ENCODE measurements around the gene ESR1. TPM values are rescaled to one million over a fixed set of nuclear protein-coding genes. Genes with fewer than 3 reads are reported as not detected.

The ESR1 gene
- total and polyA plus RNA-seq, 2 experiments from 2014 or later = 1.6 to 5.1 TPM

DNA sequence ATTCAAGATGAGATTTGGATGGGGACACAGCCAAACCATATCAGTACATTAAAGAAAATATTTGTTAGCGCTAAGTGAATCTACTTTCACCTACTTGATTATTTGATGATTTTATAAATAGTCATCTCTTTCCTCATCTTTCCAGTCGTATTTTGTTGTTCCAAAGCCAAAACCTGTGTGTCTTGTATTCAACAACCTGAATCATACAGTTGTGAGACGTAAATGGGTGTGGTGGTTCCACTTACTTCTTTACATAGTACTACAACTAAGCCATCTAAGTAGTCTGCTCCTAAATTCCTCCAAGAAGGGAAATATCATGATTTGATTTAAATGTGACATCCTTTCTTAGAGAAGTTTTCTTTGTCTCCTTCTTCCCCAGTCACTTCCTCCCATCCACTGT lies 132.8 kb downstream of the ESR1 start:
- no peaks in the 10 kb centered on the region for H3K27me3 ChIP-seq
- no peak overlapping the region for H3K27ac ChIP-seq
- no peaks in the 10 kb centered on the region for H3K9me3 ChIP-seq (ENCODE audit: low read depth)
- no peak for TF ChIP-seq CTCF (IDR thresholded peaks at IDR 0.05; ENCODE audit: low read depth, low read length)
- DNase-seq (ENCODE audit: low read depth in 1 of 2, low spot score in 1 of 2) = no peak
- H3K4me1 ChIP-seq (ENCODE audit: low read depth) = no peaks in the 10 kb centered on the region
- no peaks in the 10 kb centered on the region for H3K36me3 ChIP-seq
- no peak overlapping the region for H3K4me3 ChIP-seq

- H3K36me3 ChIP-seq = no peaks in the 10 kb centered on the region
- no peak for DNase-seq (ENCODE audit: low read depth in 1 of 2, low spot score in 1 of 2)
- no peak for TF ChIP-seq CTCF (IDR thresholded peaks at IDR 0.05; ENCODE audit: low read depth, low read length)
Observed at GRCh38 chr6:151948002-151948743, 140.7 kb downstream of the ESR1 start.

DNA sequence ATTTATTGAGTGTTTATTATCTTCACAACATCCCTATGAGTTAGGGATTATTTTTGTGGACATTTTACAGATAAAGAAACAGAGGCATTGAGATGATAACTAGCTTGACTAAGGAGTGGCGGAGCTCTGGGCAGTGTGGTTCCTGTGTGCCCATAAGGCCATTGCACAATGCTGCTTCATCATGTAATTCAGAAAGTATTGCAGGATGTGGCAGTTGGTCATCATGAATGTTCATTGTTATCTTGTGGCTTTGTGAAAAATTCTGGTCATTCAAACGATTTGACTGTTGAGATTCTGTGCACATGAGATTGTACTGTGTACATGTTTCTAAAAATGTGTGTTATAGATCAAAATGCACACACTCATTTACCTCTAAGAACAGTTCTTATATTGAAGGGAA lies 150.8 kb downstream of the ESR1 start:
- Histone ChIP-seq H3K4me1 (ENCODE audit: low read depth) (no peaks in the 10 kb centered on the region), H3K4me3 (no peak overlapping the region), H3K27me3 (no peaks in the 10 kb centered on the region), H3K36me3 (no peaks in the 10 kb centered on the region), H3K27ac (no peak overlapping the region), H3K9me3 (ENCODE audit: low read depth) (no peaks in the 10 kb centered on the region)
- TF ChIP-seq CTCF (IDR thresholded peaks at IDR 0.05; ENCODE audit: low read depth, low read length) = no peak
- peak in 1 of 2 donors; percentile 82 for DNase-seq (ENCODE audit: low read depth in 1 of 2, low spot score in 1 of 2)

More at GRCh38 chr6:151948002-151948743, 140.7 kb downstream of the ESR1 start:
- no peaks in the 10 kb centered on the region for H3K9me3 ChIP-seq (ENCODE audit: low read depth)
- H3K27me3 ChIP-seq = no peaks in the 10 kb centered on the region
- no peak overlapping the region for H3K4me3 ChIP-seq
- no peaks in the 10 kb centered on the region for H3K4me1 ChIP-seq (ENCODE audit: low read depth)
- H3K27ac ChIP-seq = no peak overlapping the region

DNA sequence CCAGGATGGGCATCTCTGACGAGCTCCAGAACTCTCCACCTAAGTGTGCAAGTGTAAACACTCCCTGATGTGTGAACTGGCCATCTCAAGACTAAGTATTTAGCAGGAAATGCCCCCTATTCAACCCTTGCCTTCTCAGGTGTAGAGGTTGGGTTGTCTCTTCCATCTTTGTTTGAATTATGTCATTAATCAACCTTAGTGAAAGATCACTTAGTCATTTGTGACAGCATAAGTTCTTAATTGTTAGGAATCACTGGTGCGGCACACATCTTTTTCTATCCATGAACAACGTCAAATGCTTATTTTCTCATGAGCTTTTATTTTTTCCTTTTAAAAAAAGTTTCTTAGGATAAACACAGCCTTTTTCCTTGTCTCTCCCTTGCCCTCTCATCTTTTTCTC lies 151.6 kb downstream of the ESR1 start:
- no peaks in the 10 kb centered on the region for H3K36me3 ChIP-seq
- H3K27ac ChIP-seq = no peak overlapping the region
- H3K4me1 ChIP-seq (ENCODE audit: low read depth) = no peaks in the 10 kb centered on the region
- no peak for DNase-seq (ENCODE audit: low read depth in 1 of 2, low spot score in 1 of 2)
- no peaks in the 10 kb centered on the region for H3K27me3 ChIP-seq
- no peaks in the 10 kb centered on the region for H3K9me3 ChIP-seq (ENCODE audit: low read depth)
- no peak for TF ChIP-seq CTCF (IDR thresholded peaks at IDR 0.05; ENCODE audit: low read depth, low read length)
- H3K4me3 ChIP-seq = no peak overlapping the region

- no peak for DNase-seq (ENCODE audit: low read depth in 1 of 2, low spot score in 1 of 2)
- no peak for TF ChIP-seq CTCF (IDR thresholded peaks at IDR 0.05; ENCODE audit: low read depth, low read length)
Observed at GRCh38 chr6:151961809-151962208, 154.3 kb downstream of the ESR1 start.

More at GRCh38 chr6:151961809-151962208, 154.3 kb downstream of the ESR1 start:
- no peaks in the 10 kb centered on the region for H3K4me1 ChIP-seq (ENCODE audit: low read depth)
- no peak overlapping the region for H3K27ac ChIP-seq
- H3K4me3 ChIP-seq = no peak overlapping the region
- no peaks in the 10 kb centered on the region for H3K27me3 ChIP-seq
- H3K9me3 ChIP-seq (ENCODE audit: low read depth) = no peaks in the 10 kb centered on the region
- no peaks in the 10 kb centered on the region for H3K36me3 ChIP-seq
